ENCODE data around the gene ALMS1.
A peak's percentile ranks its signal among the peaks of the same experiment; 100 is the strongest.
"Not testable (repeated sequence)": the region's sequence is repeated elsewhere in the genome, so short reads cannot be mapped to it uniquely, and the experiment has no call there.

Gene ALMS1

GRCh38 chr2:73504850-73505249, 119.2 kb downstream of the ALMS1 start:
- not testable (repeated sequence) for DNase-seq

GRCh38 chr2:73510470-73510869, 124.8 kb downstream of the ALMS1 start:
- DNase-seq = not testable (repeated sequence)

DNA sequence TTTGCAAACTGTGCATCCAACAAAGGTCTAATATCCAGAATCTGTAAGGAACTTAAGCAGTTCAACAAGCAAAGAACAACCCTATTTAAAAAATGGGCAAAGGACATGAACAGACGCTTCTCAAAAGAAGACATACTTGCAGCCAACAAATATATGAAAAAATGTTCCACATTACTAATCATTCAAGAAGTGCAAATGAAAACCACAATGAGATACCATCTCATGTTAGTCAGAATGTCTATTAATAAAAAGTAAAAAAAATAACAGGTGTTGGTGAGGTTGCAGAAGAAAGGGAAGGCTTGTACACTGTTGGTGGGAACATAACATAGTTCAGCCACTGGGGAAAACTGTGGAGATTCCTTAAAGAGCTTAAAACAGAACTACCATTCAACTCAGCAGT, 130.4 kb downstream of the ALMS1 start:
- DNase-seq = no peak

DNA sequence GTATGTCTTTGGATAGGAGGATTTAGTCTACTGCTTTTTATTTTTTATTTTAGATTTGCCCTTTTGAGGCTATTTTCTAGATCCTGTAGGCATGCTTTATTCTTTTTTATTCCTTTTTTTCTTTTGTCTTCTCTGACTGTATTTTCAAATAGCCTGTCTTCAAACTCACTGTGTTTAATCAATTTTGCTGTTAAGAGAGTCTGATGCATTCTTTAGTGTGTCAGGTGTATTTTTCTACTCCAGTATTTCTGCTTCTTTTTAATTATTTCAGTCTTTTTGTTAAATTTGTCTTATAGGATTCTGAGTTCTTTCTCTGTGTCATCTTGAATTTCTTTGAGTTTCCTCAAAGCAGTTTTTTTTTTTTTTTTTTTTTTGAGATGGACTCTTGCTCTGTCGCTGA, 143.1 kb downstream of the ALMS1 start:
- no peak for DNase-seq

GRCh38 chr2:73530773-73531172, 145.1 kb downstream of the ALMS1 start:
- not testable (repeated sequence) for DNase-seq

- DNase-seq = no peak
Measured at GRCh38 chr2:73532381-73532780, 146.7 kb downstream of the ALMS1 start.

DNA sequence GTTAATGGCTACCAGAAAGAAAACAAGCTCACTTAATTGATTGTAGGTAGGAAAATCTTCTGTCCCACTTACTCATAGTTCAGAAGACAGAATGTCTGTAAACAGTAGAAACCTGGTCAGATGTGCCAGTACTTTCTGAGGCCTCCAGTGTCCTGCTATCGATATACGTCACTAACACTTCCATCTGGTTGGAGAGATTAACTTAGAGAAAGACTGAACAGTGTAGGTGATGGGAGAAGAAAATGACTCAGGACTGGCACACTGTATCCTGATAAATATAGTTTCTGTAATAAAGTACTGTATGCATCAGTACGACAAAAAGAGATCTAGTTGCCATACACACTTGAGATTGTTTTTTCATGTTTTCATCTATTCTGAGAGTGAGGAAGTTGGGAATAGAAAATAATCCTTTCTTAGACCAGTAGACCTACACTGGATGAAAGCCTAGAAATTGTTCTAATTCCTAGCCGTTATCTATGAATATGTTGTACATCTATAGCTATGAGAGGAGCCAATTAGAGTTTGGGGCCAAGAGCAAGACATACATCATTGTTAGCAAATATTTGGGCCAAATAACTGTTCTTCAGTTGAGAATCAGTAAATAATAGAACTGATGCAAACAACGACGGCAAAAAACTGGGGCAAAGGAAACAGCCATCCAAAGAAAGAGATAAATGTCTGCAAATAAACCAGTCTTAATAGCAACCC, 150.7 kb downstream of the ALMS1 start:
- DNase-seq = no peak

DNA sequence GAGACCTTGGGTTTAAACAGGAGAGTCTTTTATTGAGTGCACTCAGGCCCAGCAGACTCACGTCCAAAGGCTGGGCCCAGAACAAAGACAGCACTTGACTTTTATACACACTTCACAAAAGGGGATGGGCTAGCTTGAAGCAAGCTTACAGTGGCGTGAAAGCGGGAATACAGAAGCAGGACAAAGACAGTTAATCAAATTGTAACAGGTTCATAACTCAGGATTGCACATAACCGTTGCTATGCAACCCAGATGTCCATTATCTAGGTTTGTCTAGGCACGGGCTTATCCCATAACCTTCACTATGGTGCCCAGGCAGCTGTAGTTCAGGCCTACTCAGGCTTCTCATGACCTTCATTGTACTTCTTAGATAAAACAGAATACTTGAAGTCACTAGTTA, 175.2 kb downstream of the ALMS1 start:
- DNase-seq = not testable (repeated sequence)

DNA sequence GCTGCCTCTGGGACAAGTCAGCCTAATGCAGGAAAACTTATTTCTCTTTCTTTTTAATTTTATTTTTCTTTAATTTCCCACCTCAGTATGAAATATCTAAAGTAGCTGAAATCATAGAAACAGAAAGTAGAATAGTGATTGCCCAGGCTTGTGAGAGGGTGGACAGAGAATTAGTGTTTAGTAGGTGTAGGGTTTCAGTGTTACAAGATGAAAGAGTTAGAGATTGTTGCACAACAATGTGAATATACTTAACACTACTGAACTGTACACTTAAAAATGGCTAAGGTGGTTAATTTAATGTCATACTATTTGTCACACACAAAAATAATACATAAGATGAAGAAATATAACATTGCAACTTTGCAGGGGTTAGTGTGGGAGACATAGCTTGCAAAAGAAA, 175.8 kb downstream of the ALMS1 start:
- DNase-seq = no peak

GRCh38 chr2:73564986-73565385, 179.3 kb downstream of the ALMS1 start:
- DNase-seq = no peak

- DNase-seq = no peak
Measured at GRCh38 chr2:73566288-73566878, 180.7 kb downstream of the ALMS1 start.

- DNase-seq = no peak
Measured at GRCh38 chr2:73575261-73575660, 189.6 kb downstream of the ALMS1 start.

DNA sequence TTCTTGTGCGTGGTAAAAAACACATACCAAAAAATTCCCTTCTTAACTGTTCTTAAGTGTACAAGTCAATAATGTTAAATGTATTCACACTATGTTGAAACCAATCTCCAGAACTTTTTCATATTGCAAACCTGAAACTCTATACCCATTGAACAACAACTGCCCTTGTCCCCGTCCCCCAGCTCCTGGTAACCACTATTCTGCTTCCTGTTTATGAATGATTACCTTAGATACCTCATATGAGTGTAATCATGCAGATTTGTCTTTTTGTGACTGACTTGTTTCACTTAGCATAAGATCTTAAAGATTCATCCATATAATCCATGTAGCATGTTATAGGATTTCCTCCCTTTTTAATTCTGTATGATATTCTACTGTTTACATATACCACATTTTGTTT, 196.7 kb downstream of the ALMS1 start:
- no peak for DNase-seq

DNA sequence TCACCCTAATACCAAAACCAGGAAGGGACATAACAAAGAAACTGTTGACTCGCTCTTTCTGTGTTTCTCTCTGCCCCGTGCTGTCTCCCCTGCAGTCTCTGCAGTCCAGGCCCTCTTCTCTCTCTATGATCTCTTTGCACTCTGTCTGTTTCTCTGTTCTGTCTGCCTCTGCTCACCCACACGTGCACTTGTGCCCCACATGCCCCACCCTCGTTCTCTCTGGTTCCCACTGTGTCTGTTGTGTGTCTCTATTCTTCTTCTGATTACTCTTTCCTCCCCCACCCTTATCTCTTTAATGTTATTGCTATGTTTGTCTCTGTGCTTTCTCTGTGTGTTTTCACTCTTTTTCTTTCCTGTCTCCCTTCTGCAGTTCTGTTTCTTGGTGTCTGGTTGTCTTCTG, 202.5 kb downstream of the ALMS1 start:
- no peak for DNase-seq

DNA sequence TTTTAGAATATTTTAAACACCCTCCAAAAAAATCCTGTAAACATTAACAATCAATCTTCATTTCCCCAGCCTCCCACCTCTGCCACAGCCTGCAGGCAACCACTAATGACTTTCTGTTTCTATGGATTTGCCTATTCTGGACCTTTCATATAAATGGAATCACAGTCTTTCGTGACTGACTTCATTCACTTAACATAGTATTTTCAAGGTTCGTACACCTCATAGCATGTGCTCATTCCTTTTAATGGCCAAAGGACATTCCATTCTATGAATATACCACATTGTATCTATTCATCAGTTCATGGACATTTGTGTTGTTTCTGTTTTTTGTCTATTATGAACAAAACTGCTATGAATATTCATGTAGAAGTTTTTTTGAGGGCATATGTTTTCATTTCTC, 208.0 kb downstream of the ALMS1 start:
- no peak for DNase-seq

DNA sequence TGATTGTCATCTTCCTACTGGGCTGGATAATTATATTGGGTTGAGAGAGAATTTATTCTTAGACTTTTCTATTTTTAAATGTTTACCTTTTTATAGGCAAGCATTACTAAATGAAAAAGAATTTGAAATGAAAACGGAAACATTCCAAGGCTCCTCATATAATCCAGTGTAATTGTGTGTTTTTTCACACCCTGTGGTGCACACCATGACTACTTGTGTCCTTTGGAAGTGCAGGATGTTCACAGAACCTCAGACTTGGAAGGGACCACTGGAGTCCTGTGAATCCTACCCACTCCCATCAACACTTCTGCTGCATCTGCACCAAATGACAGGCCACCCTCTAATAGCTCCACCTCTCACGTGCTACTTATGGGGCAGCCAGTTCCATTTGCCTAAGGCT, 208.6 kb downstream of the ALMS1 start:
- DNase-seq = no peak

DNA sequence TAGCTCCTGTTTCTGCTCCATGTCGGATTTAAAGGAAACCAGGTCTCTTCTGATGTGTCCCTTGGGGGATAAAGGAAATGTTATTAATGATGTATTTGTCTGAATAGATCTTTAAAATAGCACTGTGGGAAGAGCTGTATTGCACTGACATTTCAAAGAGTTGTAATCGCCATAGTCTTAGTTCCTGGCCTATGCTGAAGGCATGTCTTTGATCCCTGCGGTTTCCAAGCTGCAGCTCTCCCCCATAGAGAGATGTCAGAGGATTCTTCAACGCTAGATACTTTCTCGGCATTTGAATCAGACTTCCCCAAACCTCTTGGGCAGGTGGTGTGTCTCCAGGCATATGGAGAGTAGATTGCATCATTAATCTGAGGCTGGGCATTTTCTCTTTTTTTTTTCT, 216.1 kb downstream of the ALMS1 start:
- no peak for DNase-seq

DNA sequence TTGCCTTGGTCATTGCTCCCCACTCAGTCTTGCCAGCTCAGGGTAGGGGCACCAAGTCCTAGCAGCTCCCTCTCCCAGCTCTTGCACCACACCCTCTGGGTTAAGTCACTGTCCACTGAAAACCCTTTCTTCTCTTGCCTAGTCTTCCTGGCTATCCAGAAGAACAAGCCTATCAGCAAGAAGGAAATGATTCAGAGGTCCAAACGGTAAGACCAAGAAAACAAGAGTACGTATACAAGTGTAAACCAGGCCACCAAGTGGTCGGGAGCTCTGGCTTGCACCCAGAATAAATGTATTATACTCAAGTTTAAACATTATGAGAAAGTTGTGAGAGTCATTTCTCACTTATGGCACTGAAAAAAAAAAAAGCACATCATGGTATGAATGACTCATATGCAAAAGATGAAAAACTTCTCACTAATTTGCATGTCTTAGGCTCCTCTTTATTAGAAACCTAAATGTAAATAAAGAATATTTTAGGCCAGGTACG, 217.5 kb downstream of the ALMS1 start:
- peak; percentile 44 for DNase-seq

- DNase-seq = not testable (repeated sequence)
Measured at GRCh38 chr2:73604589-73604988, 219.0 kb downstream of the ALMS1 start.

DNA sequence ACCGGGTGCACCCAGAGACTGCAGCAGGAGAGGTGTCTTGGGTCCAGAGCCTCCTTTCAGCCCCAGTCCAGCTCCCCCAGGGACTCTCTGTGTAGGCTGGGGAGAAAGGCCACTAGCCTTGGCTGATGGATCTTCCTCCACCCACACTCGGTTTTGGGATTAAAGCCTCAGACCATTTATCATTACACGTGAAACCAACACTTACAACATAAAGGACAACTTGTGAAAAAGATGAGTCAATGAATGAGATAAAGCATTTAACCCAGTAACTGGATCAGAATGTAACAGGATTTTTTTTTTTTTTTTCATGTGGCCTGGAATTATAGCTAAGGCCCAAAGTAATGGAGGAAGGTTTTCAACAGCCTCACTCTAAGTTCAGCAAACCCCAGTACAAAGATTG, 224.5 kb downstream of the ALMS1 start:
- DNase-seq = no peak

- DNase-seq = no peak
Measured at GRCh38 chr2:73611193-73611592, 225.6 kb downstream of the ALMS1 start.

DNA sequence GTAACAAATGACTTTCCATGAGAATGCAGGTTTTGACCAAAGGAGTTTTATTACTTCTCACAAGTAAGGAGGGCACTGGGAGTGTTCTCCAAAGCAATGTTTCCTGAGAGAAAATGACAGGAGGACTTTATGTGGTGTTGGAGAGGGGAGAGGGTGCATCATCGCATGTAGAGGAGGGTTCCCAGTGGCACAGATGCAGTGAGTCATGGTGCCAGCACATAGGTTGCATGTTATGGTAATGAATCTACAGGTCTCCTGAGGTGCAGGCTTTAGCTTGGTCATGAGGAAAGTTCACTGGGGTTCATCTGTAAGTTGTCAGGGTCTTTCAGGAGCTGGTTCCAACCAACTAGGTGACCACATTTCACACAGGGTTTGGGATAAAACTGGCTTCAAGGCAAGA, 226.2 kb downstream of the ALMS1 start:
- peak; percentile 3 for DNase-seq

GRCh38 chr2:73614105-73614504, 228.5 kb downstream of the ALMS1 start:
- DNase-seq = no peak

DNA sequence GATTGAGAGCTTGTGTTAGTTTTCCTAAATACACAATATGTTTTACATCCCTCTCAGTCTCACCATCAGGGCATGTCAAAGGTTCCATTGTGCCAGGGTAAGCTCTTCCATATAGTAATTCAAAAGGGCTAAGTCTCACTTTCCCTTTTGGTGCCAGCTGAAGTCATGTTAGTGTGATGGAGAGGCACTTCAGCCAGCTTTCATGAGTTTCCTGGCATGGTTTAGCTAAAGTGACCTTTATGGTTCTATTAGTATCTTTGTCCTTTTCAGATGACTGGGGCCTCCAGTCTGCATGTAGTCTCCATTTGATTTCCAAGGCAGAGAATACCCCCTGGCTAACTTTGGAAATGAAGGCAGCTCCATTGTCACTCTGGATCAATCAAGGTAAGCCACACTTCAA, 229.4 kb downstream of the ALMS1 start:
- DNase-seq = no peak

DNA sequence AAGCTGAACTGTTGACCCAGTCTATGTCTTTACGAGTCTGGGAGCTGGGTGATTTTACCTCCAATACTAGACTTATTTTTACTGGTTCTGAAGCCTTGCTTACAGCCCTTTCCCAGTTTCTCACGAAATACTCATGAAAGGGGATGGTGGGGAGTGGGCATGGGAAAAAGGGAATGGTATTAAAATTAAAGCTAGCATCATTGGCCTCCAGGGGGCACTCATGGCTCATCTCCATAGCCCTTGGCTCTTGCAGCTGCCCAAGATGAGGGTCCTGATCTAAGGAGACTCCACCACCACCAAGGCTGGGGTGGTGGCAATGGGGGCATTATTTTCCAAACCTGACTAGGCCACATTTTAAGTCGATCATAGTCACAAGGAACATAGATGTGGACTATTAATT, 234.3 kb downstream of the ALMS1 start:
- not testable (repeated sequence) for DNase-seq
